BJ (cell line): Measurements from ENCODE around the gene SIGLEC8. TPM values are rescaled to one million over a fixed set of nuclear protein-coding genes. Genes with fewer than 3 reads are reported as not detected.

Experiments used
- CTCF ChIA-PET: fragments of 350-600 bp; formaldehyde crosslinking; extraction: SDS; loops from one replicate; lab custom pipeline; 2021; ENCODE audit warnings: antibody characterized with exemption, inconsistent platforms; lab: Yijun Ruan, JAX
- POLR2A ChIA-PET: fragments of 300-600 bp; sonication (Branson Sonifier 250); formaldehyde crosslinking; extraction: SDS; loops from one replicate; lab custom pipeline; 2021; ENCODE audit warnings: antibody characterized with exemption; lab: Charles Lee
- DNase-seq: peaks from one replicate; pipeline ENCODE4 v3.0.0-alpha.2; 2011; ENCODE audit warnings: low read depth
- H3K27me3 ChIP-seq: 2 replicates; pipeline ENCODE4 v1.6.0; 2011; ENCODE audit warnings: low read length; ENCODE audit not compliant: control insufficient read depth, insufficient read depth
- H3K36me3 ChIP-seq: 2 replicates; pipeline ENCODE4 v1.5.1; 2011; ENCODE audit warnings: low read length; ENCODE audit not compliant: control insufficient read depth, insufficient read depth
- H3K4me3 ChIP-seq: 2 replicates; pipeline ENCODE4 v1.5.1; 2011; ENCODE audit warnings: low read depth, mild to moderate bottlenecking, control low read depth, low read length
- CTCF ChIP-seq: IDR thresholded peaks from 2 replicates; pipeline ENCODE4 v1.5.1; 2011; ENCODE audit warnings: low read depth, mild to moderate bottlenecking, control low read depth, inconsistent platforms, low read length, moderate library complexity; ENCODE audit not compliant: insufficient read depth
- polyA plus RNA-seq: library from polyadenylated mRNA; depleted of rRNA; stranded (reverse); fragments of >200 nt; gene quantifications from 2 replicates; pipeline ENCODE4 v1.2.3, GENCODE V29; 2011

Gene SIGLEC8
- polyA plus RNA-seq, 1 experiment, result not detected

DNA sequence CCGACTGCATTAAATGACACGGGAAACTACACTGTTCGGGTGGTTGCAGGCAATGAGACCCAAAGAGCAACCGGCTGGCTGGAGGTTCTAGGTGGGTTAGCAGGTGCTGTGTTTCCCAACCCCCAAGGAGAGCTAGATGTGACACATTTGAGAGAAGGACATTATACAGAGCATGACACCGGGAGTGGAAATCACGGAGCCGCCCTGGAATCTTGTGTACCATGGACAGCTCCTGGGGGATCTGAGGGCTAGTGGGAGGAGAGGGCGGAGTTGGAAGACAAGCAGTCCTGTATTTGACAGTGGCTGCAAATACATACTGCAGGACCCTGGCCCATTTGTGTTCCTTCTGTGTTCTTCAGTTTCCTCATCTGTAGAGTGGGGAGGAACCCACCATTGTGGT is 22.3 kb upstream of the SIGLEC8 start:
- CTCF ChIA-PET, result no interaction called here
- POLR2A ChIA-PET, result no interaction called here

DNA sequence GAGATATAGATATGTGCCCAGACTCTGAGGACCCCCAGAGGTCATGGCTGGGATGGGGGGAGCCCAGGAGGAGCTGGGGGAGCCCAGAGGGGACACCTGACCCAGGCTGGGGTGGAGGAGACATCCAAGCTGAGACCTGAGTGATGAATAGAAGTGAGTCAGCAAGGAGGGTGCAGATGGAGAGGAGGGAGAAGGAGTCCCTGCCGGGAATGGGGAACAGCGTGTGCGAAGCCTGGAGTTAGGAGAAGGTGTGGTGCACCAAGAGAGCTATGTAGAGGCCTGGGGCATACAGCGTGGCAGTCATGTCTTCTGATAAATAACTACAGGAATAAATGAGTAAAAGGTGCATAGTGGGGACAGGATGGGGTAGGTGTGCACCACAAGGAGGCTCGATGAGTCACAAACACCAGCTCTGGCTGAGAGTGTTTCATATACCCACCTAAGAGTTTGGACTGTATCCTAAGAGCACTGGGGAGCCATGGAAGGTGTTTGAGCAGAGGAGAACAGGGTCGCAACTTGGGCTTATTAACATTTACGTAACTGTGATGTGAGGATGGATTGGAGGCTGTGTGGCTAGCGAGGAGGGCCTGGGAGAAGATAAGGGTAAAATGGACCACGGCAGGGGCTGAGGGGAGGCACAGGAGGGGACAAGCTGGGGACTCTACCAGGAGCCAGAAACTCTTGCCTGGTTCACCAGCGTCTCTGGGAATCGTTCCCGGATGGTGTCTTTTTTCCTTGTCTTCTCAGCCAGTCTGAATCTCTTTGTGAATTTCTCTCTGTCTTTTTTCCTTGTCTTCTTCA is 21.5 kb upstream of the SIGLEC8 start:
- DNase-seq, result no peak
- Histone ChIP-seq H3K27me3 (no peaks in the 10 kb centered on the region), H3K4me3 (no peak overlapping the region), H3K36me3 (no peaks in the 10 kb centered on the region)
- POLR2A ChIA-PET, result no interaction called here
- CTCF ChIA-PET, result no interaction called here
- TF ChIP-seq CTCF, result no peak

More for the DNA sequence above, 22.3 kb upstream of the SIGLEC8 start:
- no peak for DNase-seq
- Histone ChIP-seq H3K36me3 (no peaks in the 10 kb centered on the region), H3K27me3 (no peaks in the 10 kb centered on the region), H3K4me3 (no peak overlapping the region)
- no peak for TF ChIP-seq CTCF

- H3K36me3 ChIP-seq, result no peaks in the 10 kb centered on the region
- DNase-seq, result no peak
- ChIA-PET CTCF (no interaction called here), POLR2A (no interaction called here)
- H3K27me3 ChIP-seq, result no peaks in the 10 kb centered on the region
- no peak within 1 kb of the TSS for H3K4me3 ChIP-seq
- no peak for TF ChIP-seq CTCF
Measured at GRCh38 chr19:51478381-51479234, 20.4 kb upstream of the SIGLEC8 start, which contains the start of gene CEACAM18. Gene CEACAM18, plus strand, starts transcription at chr19:51478539.

GRCh38 chr19:51477344-51477743 is 19.1 kb upstream of the SIGLEC8 start:
- no peak for DNase-seq
- no peaks in the 10 kb centered on the region for H3K27me3 ChIP-seq
- no peak overlapping the region for H3K4me3 ChIP-seq
- no peaks in the 10 kb centered on the region for H3K36me3 ChIP-seq
- no peak for TF ChIP-seq CTCF
- ChIA-PET CTCF (no interaction called here), POLR2A (no interaction called here)

DNA sequence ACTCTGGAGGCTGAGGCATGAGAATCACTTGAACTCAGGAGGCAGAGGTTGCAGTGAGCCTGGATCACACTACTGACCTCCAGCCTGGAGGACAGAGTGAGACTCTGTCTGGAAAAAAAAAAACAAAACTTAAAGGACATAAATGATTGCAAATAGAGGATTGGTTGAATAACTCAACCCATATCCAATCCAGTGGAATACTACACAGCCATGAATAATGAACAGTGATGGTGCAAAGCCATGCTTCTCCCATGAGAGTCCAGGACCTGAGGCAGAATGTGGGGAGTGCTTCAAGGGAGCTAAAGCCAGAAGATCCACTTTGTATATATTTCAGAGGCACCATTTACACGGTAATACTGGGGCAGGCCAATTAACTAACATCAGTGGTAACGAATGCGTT is 17.9 kb upstream of the SIGLEC8 start:
- no peak for TF ChIP-seq CTCF
- POLR2A ChIA-PET, result no interaction called here
- no peaks in the 10 kb centered on the region for H3K27me3 ChIP-seq
- CTCF ChIA-PET, result interaction anchor here (1.3 kb wide), 1 partner anchor 302 kb away, joined by 3 read pairs; no protein-coding TSS in a partner anchor
- no peaks in the 10 kb centered on the region for H3K36me3 ChIP-seq
- H3K4me3 ChIP-seq, result no peak overlapping the region
- DNase-seq, result no peak
